Neural cell (in vitro differentiated cells): Measurements from ENCODE around the gene FXYD1. TPM values are rescaled to one million over a fixed set of nuclear protein-coding genes. Genes with fewer than 3 reads are reported as not detected.

Experiments used
- H2AFZ ChIP-seq: fragments of 200-600, 300-800 bp; sonication (generic), shearing (Covaris generic); 2 replicates; pipeline ENCODE4 v1.6.0; 2014; ENCODE audit warnings: low read depth, mild to moderate bottlenecking, antibody characterized with exemption, low read length, moderate library complexity
- H3F3A ChIP-seq: fragments of 200-600 bp; shearing (Covaris generic); 2 replicates; pipeline ENCODE4 v1.6.1; 2016; ENCODE audit warnings: mild to moderate bottlenecking, moderate library complexity, mixed read lengths, antibody characterized with exemption, low read length; ENCODE audit not compliant: insufficient read depth, poor library complexity, severe bottlenecking
- H3K27ac ChIP-seq: fragments of 200-600, 300-800 bp; sonication (generic), shearing (Covaris generic); 2 replicates; pipeline ENCODE4 v1.5.1; 2014; ENCODE audit warnings: mild to moderate bottlenecking, low read length, moderate library complexity
- H3K27me3 ChIP-seq: fragments of 300-800, 200-600 bp; sonication (generic), shearing (Covaris generic); 2 replicates; pipeline ENCODE4 v1.6.0; 2014; ENCODE audit warnings: mild to moderate bottlenecking, low read depth, low read length, moderate library complexity; ENCODE audit not compliant: insufficient read depth
- H3K36me3 ChIP-seq: fragments of 300-800, 200-600 bp; sonication (generic), shearing (Covaris generic); 2 replicates; pipeline ENCODE4 v1.5.1; 2014; ENCODE audit warnings: mild to moderate bottlenecking, antibody characterized with exemption, low read length, moderate library complexity; ENCODE audit not compliant: insufficient read depth
- H3K4me2 ChIP-seq: fragments of 300-800, 200-600 bp; sonication (generic), shearing (Covaris generic); 2 replicates; pipeline ENCODE4 v1.6.0; 2014; ENCODE audit warnings: mild to moderate bottlenecking, low read length
- H3K4me3 ChIP-seq: fragments of 300-800, 200-600 bp; sonication (generic), shearing (Covaris generic); 2 replicates; pipeline ENCODE4 v1.5.1; 2014; ENCODE audit warnings: mild to moderate bottlenecking, low read length, moderate library complexity
- H3K79me2 ChIP-seq: fragments of 200-600 bp; shearing (Covaris generic); replicated peaks from 2 replicates; pipeline ENCODE4 v1.6.0; 2014; ENCODE audit warnings: mild to moderate bottlenecking, low read length, moderate library complexity; ENCODE audit not compliant: insufficient read depth
- H3K9ac ChIP-seq: fragments of 300-800, 200-600 bp; sonication (generic), shearing (Covaris generic); 2 replicates; pipeline ENCODE4 v1.6.1; 2016; ENCODE audit warnings: mild to moderate bottlenecking, low read length, mixed read lengths
- H3K9me2 ChIP-seq: fragments of 200-600 bp; shearing (Covaris generic); 2 replicates; pipeline ENCODE4 v1.6.1; 2016; ENCODE audit warnings: mild to moderate bottlenecking, low read length, mixed read lengths; ENCODE audit not compliant: insufficient read depth
- H3K9me3 ChIP-seq: fragments of 200-600, 300-800 bp; sonication (generic), shearing (Covaris generic); 2 replicates; pipeline ENCODE4 v1.6.1; 2016; ENCODE audit warnings: mild to moderate bottlenecking, mixed run types, low read length, moderate library complexity, mixed read lengths
- H4K20me1 ChIP-seq: fragments of 200-600 bp; shearing (Covaris generic); 2 replicates; pipeline ENCODE4 v1.6.1; 2016; ENCODE audit warnings: mild to moderate bottlenecking, mixed run types; ENCODE audit not compliant: insufficient read depth
- EP300 ChIP-seq: fragments of 450-650 bp; conservative IDR thresholded peaks from 2 replicates; pipeline ENCODE4 v1.6.1; 2014; ENCODE audit warnings: antibody characterized with exemption, mild to moderate bottlenecking, moderate library complexity; ENCODE audit not compliant: poor library complexity, severe bottlenecking
- EZH2 ChIP-seq: fragments of 200-600, 300-800 bp; shearing (Covaris generic), sonication (generic); IDR thresholded peaks from 2 replicates; pipeline ENCODE4 v1.6.1; 2014; ENCODE audit warnings: antibody characterized with exemption, low read length, borderline replicate concordance, mild to moderate bottlenecking; ENCODE audit not compliant: insufficient read depth, poor library complexity, severe bottlenecking
- MXI1 ChIP-seq: fragments of 450-650 bp; conservative IDR thresholded peaks from 2 replicates; pipeline ENCODE4 v1.6.1; 2014; ENCODE audit warnings: antibody characterized with exemption, mild to moderate bottlenecking; ENCODE audit not compliant: poor library complexity, severe bottlenecking
- POLR2AphosphoS5 ChIP-seq: IDR thresholded peaks from 2 replicates; pipeline ENCODE4 v1.6.1; 2012
- RAD21 ChIP-seq: fragments of 450-650 bp; conservative IDR thresholded peaks from 2 replicates; pipeline ENCODE4 v1.6.1; 2014; ENCODE audit warnings: antibody characterized with exemption, mild to moderate bottlenecking, moderate library complexity
- SMC3 ChIP-seq: fragments of 450-650 bp; conservative IDR thresholded peaks from 2 replicates; pipeline ENCODE4 v1.6.1; 2014; ENCODE audit warnings: antibody characterized with exemption, mild to moderate bottlenecking, moderate library complexity; ENCODE audit not compliant: poor library complexity
- TAF1 ChIP-seq: IDR thresholded peaks from 2 replicates; pipeline ENCODE4 v1.6.1; 2012; ENCODE audit warnings: low read depth
- polyA plus RNA-seq: library from polyadenylated mRNA; depleted of rRNA; stranded (reverse); fragments of >200 nt; gene quantifications from 2 replicates; pipeline ENCODE4 v1.2.3, GENCODE V29; 2014
- TF ChIP-seq, protein P1 (sequence below): fragments of 450-650 bp; IDR thresholded peaks from 2 replicates; pipeline ENCODE4 v1.5.1; 2014; ENCODE audit warnings: antibody characterized with exemption, mild to moderate bottlenecking, moderate library complexity; ENCODE audit not compliant: poor library complexity, severe bottlenecking
- TF ChIP-seq, protein P2 (sequence below): IDR thresholded peaks from 2 replicates; pipeline ENCODE4 v1.6.1; 2012; ENCODE audit warnings: borderline replicate concordance

The FXYD1 gene
- polyA plus RNA-seq, 1 donor from 2014 or later = not detected

DNA sequence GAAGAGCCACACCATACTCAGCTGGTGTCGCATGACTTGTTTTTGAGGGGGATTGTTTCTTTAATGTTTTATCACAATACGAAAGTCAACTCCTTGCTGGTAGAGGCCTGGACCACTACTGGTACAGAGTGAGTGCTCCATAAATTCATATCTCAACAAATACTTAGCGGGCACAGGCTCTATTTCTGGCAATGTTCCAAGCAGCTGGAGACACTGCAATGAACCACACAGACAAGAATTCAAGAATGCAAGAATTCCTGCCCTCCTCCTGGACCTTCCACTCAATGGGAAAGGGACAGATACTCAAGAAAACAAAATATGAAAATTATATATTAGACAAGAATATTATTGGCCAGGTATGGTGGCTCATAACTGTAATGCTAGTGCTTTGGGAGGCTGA is 10.8 kb downstream of the FXYD1 start:
- no peaks in the 10 kb centered on the region for H4K20me1 ChIP-seq
- no peaks in the 10 kb centered on the region for H3K9me2 ChIP-seq
- H3K27ac ChIP-seq = no peak overlapping the region
- no peak overlapping the region for H3K4me2 ChIP-seq
- no peak overlapping the region for H3K9ac ChIP-seq
- H3K4me3 ChIP-seq = no peak overlapping the region
- H3F3A ChIP-seq = no peaks in the 10 kb centered on the region
- no peaks in the 10 kb centered on the region for H3K9me3 ChIP-seq
- no peak overlapping the region for H2AFZ ChIP-seq
- TF ChIP-seq MXI1 (no peak), RAD21 (no peak), POLR2AphosphoS5 (no peak), EP300 (no peak), SMC3 (no peak), EZH2 (no peak), TAF1 (no peak)
- TF ChIP-seq, protein P1, sequence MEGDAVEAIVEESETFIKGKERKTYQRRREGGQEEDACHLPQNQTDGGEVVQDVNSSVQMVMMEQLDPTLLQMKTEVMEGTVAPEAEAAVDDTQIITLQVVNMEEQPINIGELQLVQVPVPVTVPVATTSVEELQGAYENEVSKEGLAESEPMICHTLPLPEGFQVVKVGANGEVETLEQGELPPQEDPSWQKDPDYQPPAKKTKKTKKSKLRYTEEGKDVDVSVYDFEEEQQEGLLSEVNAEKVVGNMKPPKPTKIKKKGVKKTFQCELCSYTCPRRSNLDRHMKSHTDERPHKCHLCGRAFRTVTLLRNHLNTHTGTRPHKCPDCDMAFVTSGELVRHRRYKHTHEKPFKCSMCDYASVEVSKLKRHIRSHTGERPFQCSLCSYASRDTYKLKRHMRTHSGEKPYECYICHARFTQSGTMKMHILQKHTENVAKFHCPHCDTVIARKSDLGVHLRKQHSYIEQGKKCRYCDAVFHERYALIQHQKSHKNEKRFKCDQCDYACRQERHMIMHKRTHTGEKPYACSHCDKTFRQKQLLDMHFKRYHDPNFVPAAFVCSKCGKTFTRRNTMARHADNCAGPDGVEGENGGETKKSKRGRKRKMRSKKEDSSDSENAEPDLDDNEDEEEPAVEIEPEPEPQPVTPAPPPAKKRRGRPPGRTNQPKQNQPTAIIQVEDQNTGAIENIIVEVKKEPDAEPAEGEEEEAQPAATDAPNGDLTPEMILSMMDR = no peak
- TF ChIP-seq, protein P2, sequence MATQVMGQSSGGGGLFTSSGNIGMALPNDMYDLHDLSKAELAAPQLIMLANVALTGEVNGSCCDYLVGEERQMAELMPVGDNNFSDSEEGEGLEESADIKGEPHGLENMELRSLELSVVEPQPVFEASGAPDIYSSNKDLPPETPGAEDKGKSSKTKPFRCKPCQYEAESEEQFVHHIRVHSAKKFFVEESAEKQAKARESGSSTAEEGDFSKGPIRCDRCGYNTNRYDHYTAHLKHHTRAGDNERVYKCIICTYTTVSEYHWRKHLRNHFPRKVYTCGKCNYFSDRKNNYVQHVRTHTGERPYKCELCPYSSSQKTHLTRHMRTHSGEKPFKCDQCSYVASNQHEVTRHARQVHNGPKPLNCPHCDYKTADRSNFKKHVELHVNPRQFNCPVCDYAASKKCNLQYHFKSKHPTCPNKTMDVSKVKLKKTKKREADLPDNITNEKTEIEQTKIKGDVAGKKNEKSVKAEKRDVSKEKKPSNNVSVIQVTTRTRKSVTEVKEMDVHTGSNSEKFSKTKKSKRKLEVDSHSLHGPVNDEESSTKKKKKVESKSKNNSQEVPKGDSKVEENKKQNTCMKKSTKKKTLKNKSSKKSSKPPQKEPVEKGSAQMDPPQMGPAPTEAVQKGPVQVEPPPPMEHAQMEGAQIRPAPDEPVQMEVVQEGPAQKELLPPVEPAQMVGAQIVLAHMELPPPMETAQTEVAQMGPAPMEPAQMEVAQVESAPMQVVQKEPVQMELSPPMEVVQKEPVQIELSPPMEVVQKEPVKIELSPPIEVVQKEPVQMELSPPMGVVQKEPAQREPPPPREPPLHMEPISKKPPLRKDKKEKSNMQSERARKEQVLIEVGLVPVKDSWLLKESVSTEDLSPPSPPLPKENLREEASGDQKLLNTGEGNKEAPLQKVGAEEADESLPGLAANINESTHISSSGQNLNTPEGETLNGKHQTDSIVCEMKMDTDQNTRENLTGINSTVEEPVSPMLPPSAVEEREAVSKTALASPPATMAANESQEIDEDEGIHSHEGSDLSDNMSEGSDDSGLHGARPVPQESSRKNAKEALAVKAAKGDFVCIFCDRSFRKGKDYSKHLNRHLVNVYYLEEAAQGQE = no peak
- peaks cover 14% of the 10 kb centered on the region for H3K27me3 ChIP-seq
- no peaks in the 10 kb centered on the region for H3K79me2 ChIP-seq
- no peaks in the 10 kb centered on the region for H3K36me3 ChIP-seq

DNA sequence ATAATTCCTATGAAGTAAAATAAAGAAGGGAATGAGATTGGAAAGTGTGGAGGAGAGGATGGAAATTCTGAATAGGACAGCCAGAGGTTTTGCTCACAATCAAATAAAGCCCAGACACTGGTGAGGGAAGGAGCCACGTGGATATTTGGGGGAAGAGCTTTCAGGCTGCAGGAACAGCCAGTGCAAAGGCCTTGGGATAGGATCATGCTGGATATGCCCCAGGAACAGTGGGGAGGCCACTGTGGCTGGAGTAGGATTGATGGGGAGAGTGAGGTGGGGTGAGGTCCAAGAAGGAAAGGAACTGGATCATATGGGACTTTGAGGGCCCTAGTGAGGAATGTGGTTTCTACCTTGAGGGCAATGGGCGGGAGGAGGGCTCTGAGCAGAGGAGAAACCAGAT is 11.8 kb downstream of the FXYD1 start:
- Histone ChIP-seq H3K4me2 (no peak overlapping the region), H3K79me2 (no peaks in the 10 kb centered on the region), H4K20me1 (no peaks in the 10 kb centered on the region)

More for the DNA sequence above, 11.8 kb downstream of the FXYD1 start:
- H3K27me3 ChIP-seq = peaks cover 24% of the 10 kb centered on the region
- no peak overlapping the region for H3K9ac ChIP-seq
- no peaks in the 10 kb centered on the region for H3F3A ChIP-seq
- no peak overlapping the region for H3K4me3 ChIP-seq
- no peaks in the 10 kb centered on the region for H3K9me2 ChIP-seq
- H3K27ac ChIP-seq = no peak overlapping the region
- TF ChIP-seq MXI1 (no peak), TAF1 (no peak), POLR2AphosphoS5 (no peak), EP300 (no peak), EZH2 (no peak), RAD21 (no peak), SMC3 (no peak)
- TF ChIP-seq, protein P2 = no peak
- TF ChIP-seq, protein P1 = no peak
- H3K36me3 ChIP-seq = no peaks in the 10 kb centered on the region
- H3K9me3 ChIP-seq = no peaks in the 10 kb centered on the region
- H2AFZ ChIP-seq = no peak overlapping the region
